GM13976 (cell line): ENCODE results near the gene FNDC3B.

Experiments used
- DNase-seq: peaks from one replicate; pipeline ENCODE4 v3.0.0; 2012; ENCODE audit warnings: low spot score
- in situ Hi-C: fragments of 300-500 bp; cut with MboI; formaldehyde crosslinking; loops from one replicate; pipeline ENCODE4 v1.12.0; 2022; ENCODE audit warnings: low sequenced_read_pairs, mixed read lengths, inconsistent platforms; ENCODE audit not compliant: unreplicated experiment
- TF ChIP-seq, protein P1 (sequence below): IDR thresholded peaks from 2 replicates; pipeline ENCODE4 v1.5.1; 2012; ENCODE audit warnings: borderline replicate concordance, mild to moderate bottlenecking; ENCODE audit not compliant: insufficient read depth; ENCODE audit errors: extremely low read depth, missing control alignments, control extremely low read depth

The FNDC3B gene

DNA sequence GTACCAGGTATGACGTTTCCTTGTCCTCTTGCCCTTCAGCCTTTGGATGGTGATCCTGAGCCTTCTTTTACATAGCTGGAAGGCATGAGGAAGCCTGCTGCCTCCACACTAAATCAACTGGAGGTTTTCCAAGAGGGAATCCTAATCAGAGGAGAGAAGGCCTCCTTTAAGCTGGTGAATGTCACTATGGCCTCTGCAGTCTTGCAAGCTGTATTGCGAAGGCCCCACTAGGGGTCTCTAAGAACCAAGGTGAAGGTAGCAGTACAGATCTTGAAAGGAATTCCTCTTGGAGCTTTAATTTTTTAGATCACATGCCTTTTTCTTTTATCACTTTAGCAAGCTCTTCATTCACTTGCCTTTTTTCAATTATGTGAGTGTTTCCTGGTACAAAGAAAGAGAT lies 289.7 kb downstream of the FNDC3B start:
- DNase-seq: no peak
- TF ChIP-seq, protein P1, sequence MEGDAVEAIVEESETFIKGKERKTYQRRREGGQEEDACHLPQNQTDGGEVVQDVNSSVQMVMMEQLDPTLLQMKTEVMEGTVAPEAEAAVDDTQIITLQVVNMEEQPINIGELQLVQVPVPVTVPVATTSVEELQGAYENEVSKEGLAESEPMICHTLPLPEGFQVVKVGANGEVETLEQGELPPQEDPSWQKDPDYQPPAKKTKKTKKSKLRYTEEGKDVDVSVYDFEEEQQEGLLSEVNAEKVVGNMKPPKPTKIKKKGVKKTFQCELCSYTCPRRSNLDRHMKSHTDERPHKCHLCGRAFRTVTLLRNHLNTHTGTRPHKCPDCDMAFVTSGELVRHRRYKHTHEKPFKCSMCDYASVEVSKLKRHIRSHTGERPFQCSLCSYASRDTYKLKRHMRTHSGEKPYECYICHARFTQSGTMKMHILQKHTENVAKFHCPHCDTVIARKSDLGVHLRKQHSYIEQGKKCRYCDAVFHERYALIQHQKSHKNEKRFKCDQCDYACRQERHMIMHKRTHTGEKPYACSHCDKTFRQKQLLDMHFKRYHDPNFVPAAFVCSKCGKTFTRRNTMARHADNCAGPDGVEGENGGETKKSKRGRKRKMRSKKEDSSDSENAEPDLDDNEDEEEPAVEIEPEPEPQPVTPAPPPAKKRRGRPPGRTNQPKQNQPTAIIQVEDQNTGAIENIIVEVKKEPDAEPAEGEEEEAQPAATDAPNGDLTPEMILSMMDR: no peak
- in situ Hi-C loops: loop anchor here (25.0 kb wide), 1 partner anchor 667 kb away; no protein-coding TSS in a partner anchor

DNA sequence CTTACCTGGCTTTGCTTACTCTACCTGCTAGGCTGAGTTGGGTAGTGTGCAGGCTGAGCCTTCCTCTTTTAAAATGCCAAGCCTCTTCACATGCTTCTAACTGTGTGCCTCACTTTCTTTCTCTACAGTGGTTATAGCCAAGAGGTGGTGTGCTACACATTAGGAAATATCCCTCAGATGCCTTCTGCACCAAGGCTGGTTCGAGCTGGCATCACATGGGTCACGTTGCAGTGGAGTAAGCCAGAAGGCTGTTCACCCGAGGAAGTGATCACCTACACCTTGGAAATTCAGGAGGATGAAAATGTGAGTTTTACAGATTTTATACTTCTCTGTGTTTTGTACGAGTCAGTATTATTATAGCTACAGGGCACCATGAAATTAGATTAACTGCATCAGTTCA lies 291.0 kb downstream of the FNDC3B start:
- TF ChIP-seq, protein P1: no peak
- DNase-seq: no peak
- in situ Hi-C loops: loop anchor here (25.0 kb wide), 1 partner anchor 668 kb away; no protein-coding TSS in a partner anchor

DNA sequence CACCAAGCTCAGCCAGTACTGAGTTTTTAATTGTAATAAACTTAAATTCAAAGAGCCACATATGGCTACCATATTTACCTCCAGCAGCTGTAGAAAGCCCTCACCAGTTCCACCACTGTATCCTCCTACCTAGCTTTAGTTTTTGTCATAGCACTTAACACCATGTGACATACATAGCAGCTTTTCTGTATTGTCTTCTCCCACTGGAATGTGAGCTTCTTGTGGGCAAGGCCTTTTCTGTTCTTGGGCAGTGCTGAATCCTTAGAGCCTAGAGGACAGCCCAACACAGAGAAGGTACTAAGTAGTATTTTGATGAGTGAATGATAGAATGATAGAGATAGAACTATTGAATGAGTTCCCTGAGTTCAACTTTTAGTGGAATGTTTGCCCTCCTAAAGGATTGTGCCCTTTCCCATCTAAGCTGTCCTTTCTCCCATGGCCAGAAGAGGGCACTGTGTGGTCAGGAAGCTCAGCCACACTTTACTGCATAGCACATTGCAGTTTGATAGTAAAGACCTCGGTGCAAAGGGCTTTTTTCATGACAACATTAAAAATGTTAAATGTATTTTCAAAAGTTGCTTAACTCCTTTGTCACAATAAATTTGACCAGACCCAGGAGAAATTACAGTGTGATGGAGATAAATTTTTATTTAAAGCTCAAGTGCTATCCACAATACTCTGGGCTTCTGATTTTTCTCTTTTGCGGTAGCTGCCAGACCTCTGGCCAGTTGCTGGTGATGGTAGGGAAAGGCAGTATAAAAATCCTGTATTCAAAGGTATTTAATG lies 293.1 kb downstream of the FNDC3B start:
- in situ Hi-C loops: loop anchor here (25.0 kb wide), 1 partner anchor 670 kb away; no protein-coding TSS in a partner anchor
- TF ChIP-seq, protein P1: peak; percentile 82
- peak; percentile 64 for DNase-seq

DNA sequence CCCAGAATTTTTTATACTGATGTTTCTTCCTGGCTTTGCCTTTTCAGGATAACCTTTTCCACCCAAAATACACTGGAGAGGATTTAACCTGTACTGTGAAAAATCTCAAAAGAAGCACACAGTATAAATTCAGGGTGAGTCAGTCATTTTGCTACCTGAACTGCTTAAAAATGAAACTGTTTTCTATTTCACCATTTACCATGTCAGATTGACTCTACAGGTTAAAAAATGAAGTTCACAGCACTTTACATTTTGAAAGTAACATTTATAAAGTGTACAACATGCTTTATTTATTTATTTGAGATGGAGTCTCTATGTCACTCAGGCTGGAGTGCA lies 293.6 kb downstream of the FNDC3B start:
- in situ Hi-C loops: loop anchor here (25.0 kb wide), 1 partner anchor 671 kb away; no protein-coding TSS in a partner anchor
- no peak for DNase-seq
- TF ChIP-seq, protein P1: no peak

DNA sequence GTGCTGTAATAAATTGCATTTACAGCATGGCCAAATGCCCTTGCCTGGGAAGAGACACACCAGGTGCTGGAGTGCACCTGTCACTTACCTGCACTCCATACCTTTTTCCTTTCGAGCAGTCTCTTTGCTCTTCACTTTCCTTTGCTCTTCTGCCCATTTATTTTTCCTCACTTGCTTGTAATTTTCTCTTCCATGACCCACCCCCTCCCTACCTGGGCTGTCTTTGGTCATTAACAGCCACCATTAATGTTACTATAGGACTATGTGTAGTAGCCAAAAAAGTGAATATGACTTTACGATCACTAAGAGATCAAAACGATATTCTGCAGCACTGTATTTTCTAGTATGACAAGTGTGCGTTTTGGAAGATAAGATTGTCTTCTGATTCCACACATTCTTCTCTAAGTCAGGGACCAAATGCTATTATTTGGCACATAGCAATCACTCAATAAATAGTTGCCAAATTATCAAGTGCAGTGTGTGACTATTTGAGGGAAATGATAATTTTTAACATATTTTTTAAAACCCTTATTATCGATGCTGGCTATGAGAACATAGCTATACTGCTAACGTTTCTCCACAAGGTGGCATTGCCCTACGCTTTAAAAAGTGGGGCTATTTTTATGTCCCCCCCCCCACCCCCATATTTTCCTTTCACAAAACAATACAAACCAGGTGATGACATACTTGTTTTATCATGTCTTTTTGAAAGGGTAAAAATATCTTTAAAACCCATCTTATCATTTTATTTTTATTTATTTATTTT lies 294.5 kb downstream of the FNDC3B start:
- in situ Hi-C loops: loop anchor here (25.0 kb wide), 1 partner anchor 672 kb away; no protein-coding TSS in a partner anchor
- DNase-seq: no peak
- TF ChIP-seq, protein P1: no peak

DNA sequence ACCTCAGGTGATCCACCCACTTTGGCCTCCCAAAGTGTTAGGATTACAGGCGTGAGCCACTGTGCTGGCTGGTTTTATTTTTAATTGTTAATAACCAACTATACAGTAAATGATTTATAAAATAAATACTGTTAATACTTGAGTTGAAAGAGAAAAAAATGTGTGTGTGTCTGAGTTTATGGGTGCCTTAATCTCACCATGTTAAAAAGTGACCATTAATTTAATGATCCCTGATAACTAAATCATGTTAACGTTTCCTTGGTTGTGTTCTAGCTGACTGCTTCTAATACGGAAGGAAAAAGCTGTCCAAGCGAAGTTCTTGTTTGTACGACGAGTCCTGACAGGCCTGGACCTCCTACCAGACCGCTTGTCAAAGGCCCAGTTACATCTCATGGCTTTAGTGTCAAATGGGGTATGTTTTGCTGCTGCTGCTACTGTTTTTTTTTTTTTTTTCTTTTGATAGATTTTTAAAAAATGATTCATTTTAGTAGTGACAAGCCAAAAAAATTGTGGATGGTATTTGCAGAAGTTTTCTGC lies 295.4 kb downstream of the FNDC3B start:
- TF ChIP-seq, protein P1: no peak
- in situ Hi-C loops: loop anchor here (25.0 kb wide), 1 partner anchor 672 kb away; no protein-coding TSS in a partner anchor

More for the DNA sequence above, 295.4 kb downstream of the FNDC3B start:
- no peak for DNase-seq
